CD4-positive, alpha-beta T cell treated with Interleukin-2 at 100 ng/mL for 4 hours (primary cell): ENCODE data around the gene DCUN1D3.
A peak's percentile ranks its signal among the peaks of the same experiment; 100 is the strongest.
"Not testable (repeated sequence)": the region's sequence is repeated elsewhere in the genome, so short reads cannot be mapped to it uniquely, and the experiment has no call there.

ENCODE experiments used
- DNase-seq: peaks from one replicate; pipeline ENCODE4 v3.0.0-alpha.2; 2020; ENCODE audit warnings: low spot score

The DCUN1D3 gene

DNA sequence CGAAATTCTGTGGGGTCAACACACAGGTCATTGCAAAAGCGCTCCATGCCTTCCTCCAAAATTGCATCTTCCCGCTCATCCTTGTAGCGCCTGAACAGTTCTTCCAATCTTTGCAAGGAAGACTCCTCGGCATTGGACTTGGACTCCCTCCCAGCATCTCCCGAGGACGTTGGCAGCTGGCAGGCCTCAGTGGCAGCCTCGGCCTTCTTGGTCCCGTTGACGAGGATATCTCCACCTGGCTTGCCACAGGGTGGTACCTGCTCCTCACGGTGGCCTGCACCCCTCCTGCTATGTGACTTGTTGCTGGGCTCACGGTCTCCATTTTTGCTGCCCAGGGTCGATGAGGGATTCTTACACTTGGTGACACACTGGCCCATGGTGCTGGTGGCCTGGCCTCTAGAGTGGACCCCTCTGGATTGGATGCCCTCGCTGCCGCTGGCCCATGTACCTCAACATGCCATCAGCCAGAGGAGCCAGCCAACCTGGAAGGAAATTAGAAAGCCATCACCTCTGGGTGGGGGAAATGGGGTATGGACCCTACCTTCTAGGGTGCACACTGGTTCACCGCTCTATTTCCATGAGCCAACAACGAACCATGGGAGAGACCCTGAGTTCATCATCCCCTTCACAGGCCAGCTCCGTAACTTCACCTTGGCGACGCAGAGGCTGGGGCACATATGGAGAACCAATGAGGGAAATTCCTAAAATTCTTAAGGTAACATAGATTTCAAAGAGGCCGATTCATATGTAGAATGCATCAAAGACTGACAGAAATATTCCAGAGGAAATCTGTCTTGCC lies 37.8 kb downstream of the DCUN1D3 start:
- no peak for DNase-seq

DNA sequence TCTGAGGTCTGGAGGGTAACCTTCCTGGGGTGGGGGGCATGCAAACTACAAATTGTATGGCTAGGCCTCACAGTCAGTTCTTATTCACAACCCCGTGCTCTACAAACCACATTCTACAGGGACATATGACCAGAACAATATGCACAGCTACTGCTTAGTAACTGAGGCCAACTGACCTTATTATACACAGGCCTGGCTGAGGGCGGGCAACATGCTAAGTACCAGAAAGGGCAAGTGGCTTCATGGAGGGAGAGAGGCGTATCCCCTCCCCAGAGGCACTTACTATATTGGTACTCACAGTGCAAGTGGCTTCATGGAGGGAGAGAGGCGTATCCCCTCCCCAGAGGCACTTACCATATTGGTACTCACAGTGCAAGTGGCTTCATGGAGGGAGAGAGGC lies 39.2 kb downstream of the DCUN1D3 start:
- not testable (repeated sequence) for DNase-seq

DNA sequence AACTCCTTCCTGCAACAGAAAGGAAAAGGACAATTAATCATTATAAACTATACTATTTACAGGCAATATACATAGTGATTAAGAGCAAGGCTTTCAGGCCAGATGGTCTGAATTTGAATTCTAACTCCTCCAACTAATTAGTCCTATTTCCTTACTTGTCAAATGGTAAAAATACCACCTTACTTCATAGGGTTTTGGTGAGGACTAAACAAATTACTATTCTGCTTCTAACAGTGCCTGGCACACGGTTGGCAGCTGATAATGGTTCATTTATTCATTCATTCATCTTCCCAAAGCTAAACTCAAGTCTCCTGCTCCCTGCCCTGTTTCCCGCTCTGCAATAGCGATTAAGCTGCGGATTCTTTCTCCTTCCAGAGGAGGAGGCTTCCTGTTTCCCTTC lies 39.8 kb downstream of the DCUN1D3 start:
- DNase-seq: no peak

- no peak for DNase-seq
These were observed 40.5 kb downstream of the DCUN1D3 start for GRCh38 chr16:20859699-20860098.

GRCh38 chr16:20859229-20859628 lies 40.9 kb downstream of the DCUN1D3 start:
- no peak for DNase-seq

GRCh38 chr16:20857281-20857680 lies 42.9 kb downstream of the DCUN1D3 start:
- DNase-seq: no peak

DNA sequence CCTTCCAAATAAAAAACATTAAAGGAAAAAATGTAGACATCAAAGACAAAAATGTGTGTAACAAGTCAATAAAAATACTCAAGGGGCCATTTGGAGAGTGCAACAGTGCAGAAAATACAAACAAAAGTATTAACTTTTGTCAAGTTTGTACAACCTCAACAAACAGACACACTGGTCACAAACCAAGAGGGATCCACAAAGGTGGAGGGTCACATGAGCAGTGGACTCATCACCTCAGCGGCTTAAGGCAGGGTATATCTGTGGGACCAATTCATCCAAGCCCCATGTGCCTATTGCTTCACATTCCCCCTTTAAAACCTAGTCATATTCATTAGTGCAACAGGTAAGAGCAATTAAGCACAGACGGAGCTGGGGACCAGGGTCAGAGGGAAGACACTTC lies 45.2 kb downstream of the DCUN1D3 start:
- DNase-seq: no peak

DNA sequence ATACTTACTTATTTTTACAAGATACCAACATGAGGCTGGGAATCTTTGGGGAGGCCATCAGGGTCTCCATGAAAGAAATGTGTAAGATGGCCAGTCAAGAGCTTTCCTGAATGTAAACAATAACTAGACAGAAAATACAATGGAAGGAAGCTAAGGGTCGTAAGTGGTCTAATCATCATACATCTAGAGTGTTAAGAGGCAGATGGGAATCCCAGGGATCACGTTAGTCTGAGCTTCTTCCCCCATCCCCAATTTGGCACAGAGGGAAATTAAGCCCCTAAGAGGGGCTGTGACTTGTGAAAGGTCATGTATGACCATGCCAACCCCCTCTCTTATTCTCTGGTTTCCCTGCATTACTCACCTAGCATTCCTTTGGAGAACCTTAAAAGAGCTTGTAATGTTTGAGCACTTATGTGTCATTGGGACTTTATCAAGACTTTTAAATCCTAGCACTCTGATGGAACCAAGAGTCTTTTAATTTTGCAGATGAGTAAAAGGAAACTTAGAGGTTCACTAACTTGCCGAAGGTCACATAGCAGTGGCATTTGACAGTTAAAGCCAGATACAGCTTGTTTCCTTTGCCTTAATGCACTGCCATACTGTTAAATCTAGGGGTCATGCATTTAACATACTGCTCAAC lies 46.1 kb downstream of the DCUN1D3 start:
- no peak for DNase-seq

GRCh38 chr16:20853143-20853542 lies 47.0 kb downstream of the DCUN1D3 start:
- no peak for DNase-seq

- DNase-seq: no peak
These were observed 48.6 kb downstream of the DCUN1D3 start for GRCh38 chr16:20851601-20852000.

DNA sequence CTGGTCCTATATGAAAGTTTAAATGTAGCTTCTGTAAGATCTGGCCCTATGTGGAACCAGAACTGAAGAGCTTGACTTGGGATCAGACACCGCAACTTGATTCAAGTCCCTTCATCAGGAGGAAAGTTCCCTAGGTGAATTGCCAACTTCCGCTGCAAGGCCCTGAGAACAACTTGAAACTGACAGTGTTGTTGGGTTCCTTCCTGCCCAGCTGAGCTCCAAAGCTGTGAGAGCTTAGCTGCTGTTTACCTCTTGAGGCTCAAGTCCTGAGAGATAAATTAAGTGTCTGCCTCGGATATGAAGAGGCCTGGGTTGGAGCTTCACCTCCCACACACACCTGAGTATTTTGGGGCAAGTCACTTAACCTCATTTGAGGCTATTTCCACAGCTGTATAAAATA lies 49.2 kb downstream of the DCUN1D3 start:
- no peak for DNase-seq

DNA sequence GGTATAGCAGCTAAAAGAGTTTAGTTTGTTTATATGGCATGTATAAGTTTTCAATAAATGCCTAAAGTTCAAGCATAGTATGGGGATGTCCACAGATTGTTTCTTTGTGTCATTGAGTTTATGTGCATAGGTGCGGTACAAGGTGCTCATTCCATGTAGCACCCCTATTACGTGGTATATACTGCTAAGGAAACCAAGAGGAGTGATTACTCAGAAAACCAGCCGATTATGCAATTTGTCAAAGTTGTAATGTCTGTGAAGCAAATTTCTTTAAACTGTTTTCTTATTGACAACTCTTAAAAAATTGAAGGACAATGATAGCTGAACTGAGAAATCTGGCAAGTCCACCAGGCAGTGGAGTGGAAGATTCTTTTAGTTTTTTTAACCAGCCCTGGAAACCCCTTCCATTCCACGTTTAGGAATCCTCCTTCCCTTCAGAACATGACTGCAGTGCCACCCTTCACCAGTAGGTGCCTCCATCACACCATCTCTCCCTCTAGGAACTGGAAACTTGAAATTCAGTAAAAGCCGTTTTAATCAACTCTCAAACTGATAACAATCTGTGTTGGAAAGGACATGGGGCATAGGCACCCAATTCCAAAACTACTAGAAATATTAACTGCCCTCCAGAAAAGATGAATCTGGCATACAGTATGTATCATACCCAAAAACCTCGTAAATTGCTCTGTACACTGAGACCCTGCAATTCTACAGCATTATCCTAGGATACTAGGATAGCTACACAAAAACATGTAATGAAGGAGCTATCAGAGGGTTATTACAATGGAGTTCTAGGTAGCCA lies 50.4 kb downstream of the DCUN1D3 start:
- peak; percentile 70 for DNase-seq

DNA sequence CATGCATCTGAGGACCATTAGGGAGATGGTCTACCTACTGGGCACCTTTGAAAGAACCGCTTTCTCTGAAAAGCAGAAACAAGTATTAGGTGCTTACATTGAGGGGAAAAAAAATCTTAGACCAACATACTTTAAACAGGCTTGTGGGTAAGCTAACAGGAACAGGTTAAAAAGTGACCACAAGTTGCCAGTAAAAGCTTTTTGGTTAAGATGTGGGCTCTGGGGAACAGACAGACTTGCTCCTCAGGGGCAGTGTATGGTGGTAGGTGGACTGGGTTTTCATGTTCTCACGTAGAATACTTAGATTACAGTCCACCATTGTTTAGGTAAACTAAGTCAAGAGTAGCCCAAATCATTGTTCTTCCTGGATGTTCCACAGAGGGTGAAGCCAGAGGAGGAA lies 52.6 kb downstream of the DCUN1D3 start:
- no peak for DNase-seq

- DNase-seq: no peak
These were observed 53.6 kb downstream of the DCUN1D3 start for GRCh38 chr16:20846551-20846950.

DNA sequence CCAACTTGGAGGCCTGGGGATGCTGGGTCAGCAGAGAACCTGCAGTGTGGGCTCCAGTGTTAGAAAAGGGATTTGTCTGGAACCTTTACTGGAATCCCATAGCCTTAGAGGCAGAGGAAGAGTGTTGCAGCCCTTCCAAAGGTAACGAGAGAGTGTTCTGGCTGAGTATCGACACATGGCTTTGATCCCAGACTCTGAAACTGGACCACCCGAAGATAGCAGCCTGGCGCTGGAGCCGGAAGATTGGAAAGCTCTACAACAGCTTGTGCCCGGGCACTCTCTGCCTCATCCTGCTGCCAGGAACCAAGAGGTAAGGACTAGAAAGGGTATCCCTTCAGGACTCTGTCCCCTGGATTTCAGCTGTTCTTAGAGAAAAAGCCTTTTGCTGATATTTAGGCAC lies 54.1 kb downstream of the DCUN1D3 start:
- no peak for DNase-seq

GRCh38 chr16:20844588-20844987 lies 55.6 kb downstream of the DCUN1D3 start:
- DNase-seq: peak; percentile 14

- DNase-seq: no peak
These were observed 56.1 kb downstream of the DCUN1D3 start for GRCh38 chr16:20844054-20844453.

GRCh38 chr16:20839504-20839903 lies 60.7 kb downstream of the DCUN1D3 start:
- no peak for DNase-seq

- DNase-seq: no peak
These were observed 61.9 kb downstream of the DCUN1D3 start for GRCh38 chr16:20838240-20838639.

GRCh38 chr16:20833086-20833485 lies 67.1 kb downstream of the DCUN1D3 start:
- DNase-seq: no peak

GRCh38 chr16:20830372-20830771 lies 69.8 kb downstream of the DCUN1D3 start:
- DNase-seq: no peak

- no peak for DNase-seq
These were observed 70.6 kb downstream of the DCUN1D3 start for GRCh38 chr16:20829536-20829935.

GRCh38 chr16:20826039-20826566 lies 74.1 kb downstream of the DCUN1D3 start:
- no peak for DNase-seq
